Epithelial cell of prostate (primary cell): ENCODE data around the gene DET1.
"Not testable (repeated sequence)": the region's sequence is repeated elsewhere in the genome, so short reads cannot be mapped to it uniquely, and the experiment has no call there.

Source experiments
- DNase-seq: peaks from one replicate; pipeline ENCODE4 v3.0.0-alpha.2; 2011; ENCODE audit warnings: low read depth, low spot score
- H3K27ac ChIP-seq: fragments of 450-650 bp; 2 replicates; pipeline ENCODE4 v1.5.1; 2017; ENCODE audit warnings: mild to moderate bottlenecking

Gene DET1

GRCh38 chr15:88470625-88471372 lies 75.7 kb downstream of the DET1 start:
- no peak for DNase-seq
- no peak overlapping the region for H3K27ac ChIP-seq

GRCh38 chr15:88469321-88469720 lies 77.2 kb downstream of the DET1 start:
- DNase-seq, result no peak
- H3K27ac ChIP-seq, result no peak overlapping the region

- not testable (repeated sequence) for H3K27ac ChIP-seq, DNase-seq
Measured at GRCh38 chr15:88468721-88469120, 77.8 kb downstream of the DET1 start.

GRCh38 chr15:88467935-88468528 lies 78.4 kb downstream of the DET1 start:
- H3K27ac ChIP-seq, result peak overlapping the region; percentile 60
- DNase-seq, result no peak

GRCh38 chr15:88467073-88467934 lies 79.2 kb downstream of the DET1 start, which contains the start of the genes MRPL46 and MRPS11:
TSS of gene MRPL46 (minus strand) at chr15:88467388. CDS start at chr15:88467377, 11 bp downstream.
TSS of gene MRPS11 (plus strand) at chr15:88467708. CDS start at chr15:88467718, 10 bp downstream.
- peak within 1 kb of the TSS; percentile 60 for H3K27ac ChIP-seq
- DNase-seq, result no peak

- H3K27ac ChIP-seq, result peak overlapping the region; percentile 60
- peak; percentile 37 for DNase-seq
Measured at GRCh38 chr15:88465633-88466224, 80.8 kb downstream of the DET1 start.

- DNase-seq, result no peak
- no peak overlapping the region for H3K27ac ChIP-seq
Measured at GRCh38 chr15:88463870-88464532, 82.5 kb downstream of the DET1 start.
